H1 (cell line): ENCODE data around the gene PRKCA. TPM values are rescaled to one million over a fixed set of nuclear protein-coding genes. Genes with fewer than 3 reads are reported as not detected.

Source experiments
- EZH2 ChIP-seq: fragments of 200-600 bp; sonication (generic); IDR thresholded peaks from 2 replicates; pipeline ENCODE4 v1.7.1; 2012; ENCODE audit warnings: low read depth, mild to moderate bottlenecking, moderate library complexity, low read length, inconsistent platforms; ENCODE audit not compliant: severe bottlenecking
- RXRA ChIP-seq: IDR thresholded peaks from 2 replicates; pipeline ENCODE4 v1.6.1; 2011; ENCODE audit warnings: low read depth, mild to moderate bottlenecking, low read length, moderate library complexity; ENCODE audit not compliant: insufficient read depth
- SP2 ChIP-seq: IDR thresholded peaks from 2 replicates; pipeline ENCODE4 v1.6.1; 2012; ENCODE audit warnings: mild to moderate bottlenecking, low read length, inconsistent platforms
- polyA plus RNA-seq, 7 experiments: library from polyadenylated mRNA; depleted of rRNA in 3 of 7; stranded (reverse) in 5 of 7; unstranded in 2 of 7; fragments of >200 nt in 5 of 7; fragments of 200-250 nt in 2 of 7; gene quantifications; 1 replicate in 5 of 7; 2 replicates in 1 of 7; 4 replicates in 1 of 7; pipeline versions ENCODE4 v1.2.1 to v1.2.3, GENCODE V29; 2011 to 2013; ENCODE audit warnings: missing spikeins in 2 of 7, mixed read lengths in 2 of 7
- total RNA-seq: library from RNA; stranded (reverse); fragmentation: NEBNext Ultra II Directional; extraction: Animal tissue kit (Norgen Biotek cat#: 25700); gene quantifications from 2 replicates; pipeline ENCODE4 v1.2.1, GENCODE V29; 2021
- TF ChIP-seq, protein P1 (sequence below): IDR thresholded peaks from 2 replicates; pipeline ENCODE4 v1.6.1; 2012; ENCODE audit warnings: low read length, inconsistent platforms

Gene PRKCA
- total and polyA plus RNA-seq, 2 of the 8 experiments (the other 6 are each of a cell fraction or from before 2014, with no cell fraction given) = 5.8 to 17.8 TPM

DNA sequence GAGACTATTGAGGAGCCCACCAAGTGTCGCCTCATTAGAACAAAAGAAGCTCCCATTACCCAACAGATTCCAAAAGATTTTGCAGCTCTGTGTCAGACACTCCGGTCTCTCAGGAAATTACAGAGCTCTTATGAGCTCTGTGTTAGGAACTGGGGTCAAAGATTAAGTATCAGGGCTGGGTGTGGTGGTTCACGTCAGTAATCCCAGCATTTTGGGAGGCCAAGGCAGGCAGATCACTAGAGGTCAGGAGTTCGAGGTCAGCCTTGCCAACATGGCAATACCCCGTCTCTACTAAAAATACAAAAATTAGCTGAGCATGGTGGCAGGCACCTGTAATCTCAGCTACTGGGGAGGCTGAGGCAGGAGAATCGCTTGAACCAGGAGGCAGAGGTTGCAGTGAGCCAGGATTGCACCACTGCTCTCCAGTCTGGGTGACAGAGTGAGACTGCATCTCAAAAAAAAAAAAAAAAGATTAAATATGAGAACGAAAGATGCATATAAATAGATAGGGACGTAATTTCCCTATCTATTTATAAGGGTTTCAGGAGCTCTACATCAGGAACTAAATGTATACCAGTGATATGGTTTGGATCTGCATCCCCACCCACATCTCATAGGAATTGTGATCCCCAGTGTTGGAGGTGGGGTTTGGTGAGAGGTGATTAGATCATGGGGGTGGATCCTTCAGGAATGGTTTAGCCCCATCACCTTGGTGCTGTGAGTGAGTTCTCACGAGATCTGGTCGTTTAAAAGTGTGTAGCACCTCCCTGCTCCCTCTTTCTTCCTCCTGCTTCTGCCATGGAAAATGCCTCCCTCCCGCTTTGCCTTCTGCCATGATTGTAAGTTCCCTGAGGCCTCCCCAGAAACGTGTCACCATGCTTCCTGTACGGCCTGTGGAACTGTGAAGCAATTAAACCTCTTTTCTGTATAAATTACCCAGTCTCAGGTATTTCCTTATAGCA, 111.4 kb downstream of the PRKCA start (continued):
- TF ChIP-seq EZH2 (no peak), RXRA (no peak), SP2 (no peak)
- TF ChIP-seq, protein P1, sequence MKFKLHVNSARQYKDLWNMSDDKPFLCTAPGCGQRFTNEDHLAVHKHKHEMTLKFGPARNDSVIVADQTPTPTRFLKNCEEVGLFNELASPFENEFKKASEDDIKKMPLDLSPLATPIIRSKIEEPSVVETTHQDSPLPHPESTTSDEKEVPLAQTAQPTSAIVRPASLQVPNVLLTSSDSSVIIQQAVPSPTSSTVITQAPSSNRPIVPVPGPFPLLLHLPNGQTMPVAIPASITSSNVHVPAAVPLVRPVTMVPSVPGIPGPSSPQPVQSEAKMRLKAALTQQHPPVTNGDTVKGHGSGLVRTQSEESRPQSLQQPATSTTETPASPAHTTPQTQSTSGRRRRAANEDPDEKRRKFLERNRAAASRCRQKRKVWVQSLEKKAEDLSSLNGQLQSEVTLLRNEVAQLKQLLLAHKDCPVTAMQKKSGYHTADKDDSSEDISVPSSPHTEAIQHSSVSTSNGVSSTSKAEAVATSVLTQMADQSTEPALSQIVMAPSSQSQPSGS = no peak
